Endothelial cell of umbilical vein (primary cell): ENCODE data around the gene MAJIN. TPM values are rescaled to one million over a fixed set of nuclear protein-coding genes. Genes with fewer than 3 reads are reported as not detected.

Experiments
- BruUV-seq: library from RNA; stranded (reverse); fragments of 400-500 nt; replicated peaks from 2 replicates; lab custom pipeline; 2021; lab: Mats Ljungman, UMichigan
- CTCF ChIA-PET: fragments of 300-600, 350-600 bp; sonication (Branson Sonifier 250); formaldehyde crosslinking; loops from one replicate; lab custom pipeline; 2021; ENCODE audit warnings: antibody characterized with exemption, inconsistent platforms; lab: Charles Lee
- POLR2A ChIA-PET: fragments of 300-600, 350-600 bp; sonication (Branson Sonifier 250); formaldehyde crosslinking; loops from one replicate; lab custom pipeline; 2021; ENCODE audit warnings: antibody characterized with exemption, inconsistent platforms; lab: Charles Lee
- DNase-seq: peaks from one replicate; pipeline ENCODE4 v3.0.0-alpha.2; 2011; ENCODE audit warnings: low read depth, low spot score
- FAIRE-seq: peaks from 2 replicates; lab custom pipeline; 2011; peaks lifted over from hg19 to GRCh38; lab: Jason Lieb, UNC
- H2AFZ ChIP-seq: 2 replicates; pipeline ENCODE4 v1.6.0; 2012; ENCODE audit warnings: low read depth, low read length, control low read depth, inconsistent platforms
- H3K27ac ChIP-seq: 2 replicates; pipeline ENCODE4 v1.5.1; 2011; ENCODE audit warnings: low read depth, mild to moderate bottlenecking, control low read depth, low read length, moderate library complexity; ENCODE audit not compliant: insufficient read depth
- H3K27me3 ChIP-seq, 2 experiments: 2 replicates each; pipeline versions ENCODE4 v1.6.0 to v1.6.1; 2011; ENCODE audit warnings: low read length in 2 of 2, mixed read lengths in 1 of 2; ENCODE audit not compliant: control insufficient read depth in 2 of 2, insufficient read depth in 2 of 2
- H3K36me3 ChIP-seq, 2 experiments: 2 replicates in 1 of 2; 3 replicates in 1 of 2; pipeline ENCODE4 v1.5.1; 2011; ENCODE audit warnings: low read length in 2 of 2, mild to moderate bottlenecking in 1 of 2, moderate library complexity in 1 of 2; ENCODE audit not compliant: control insufficient read depth in 2 of 2, insufficient read depth in 2 of 2; ENCODE audit errors: extremely low read depth in 1 of 2
- H3K4me1 ChIP-seq: 3 replicates; pipeline ENCODE4 v1.5.1; 2011; ENCODE audit warnings: mild to moderate bottlenecking, low read length; ENCODE audit not compliant: control insufficient read depth, insufficient read depth; ENCODE audit errors: extremely low read depth
- H3K4me2 ChIP-seq: 2 replicates; pipeline ENCODE4 v1.6.1; 2011; ENCODE audit warnings: low read length, control low read depth, mixed read lengths; ENCODE audit not compliant: insufficient read depth
- H3K4me3 ChIP-seq, 3 experiments: fragments of 200-600 bp in 1 of 3; sonication (generic), shearing (Covaris generic) in 1 of 3; replicated peaks in 1 of 3; 2 replicates each; pipeline ENCODE4 v1.5.1; 2011 to 2016; ENCODE audit warnings: control low read depth in 3 of 3, low read length in 3 of 3, mild to moderate bottlenecking in 2 of 3, inconsistent platforms in 1 of 3, low read depth in 1 of 3, moderate library complexity in 1 of 3; ENCODE audit not compliant: insufficient read depth in 1 of 3
- H3K79me2 ChIP-seq: 2 replicates; pipeline ENCODE4 v1.6.0; 2012; ENCODE audit warnings: low read length, inconsistent platforms; ENCODE audit not compliant: control insufficient read depth, insufficient read depth
- H3K9ac ChIP-seq: replicated peaks from 2 replicates; pipeline ENCODE3; 2011; ENCODE audit warnings: low read length, control low read depth; ENCODE audit not compliant: insufficient read depth; ENCODE audit errors: extremely low read depth
- H3K9me1 ChIP-seq: replicated peaks from 3 replicates; pipeline ENCODE4 v1.6.0; 2011; ENCODE audit warnings: mild to moderate bottlenecking, low read length; ENCODE audit not compliant: control insufficient read depth, insufficient read depth; ENCODE audit errors: extremely low read depth
- H3K9me3 ChIP-seq: replicated peaks from 2 replicates; pipeline ENCODE4 v1.5.1; 2012; ENCODE audit warnings: low read length, inconsistent platforms; ENCODE audit not compliant: control insufficient read depth, insufficient read depth
- H4K20me1 ChIP-seq: replicated peaks from 2 replicates; pipeline ENCODE3; 2011; ENCODE audit warnings: mild to moderate bottlenecking, low read length; ENCODE audit not compliant: control insufficient read depth, insufficient read depth; ENCODE audit errors: extremely low read depth
- EZH2 ChIP-seq: IDR thresholded peaks from 2 replicates; pipeline ENCODE4 v1.6.1; 2012; ENCODE audit warnings: borderline replicate concordance, low read depth, mild to moderate bottlenecking, moderate library complexity, low read length, inconsistent platforms; ENCODE audit not compliant: severe bottlenecking
- FOS ChIP-seq: IDR thresholded peaks from 2 replicates; pipeline ENCODE4 v1.6.1; 2011; ENCODE audit warnings: mild to moderate bottlenecking, low read length, moderate library complexity, borderline replicate concordance; ENCODE audit not compliant: insufficient read depth
- GATA2 ChIP-seq: IDR thresholded peaks from 2 replicates; pipeline ENCODE4 v1.7.0; 2011; ENCODE audit warnings: low read depth, mild to moderate bottlenecking, moderate library complexity, mixed read lengths, low read length; ENCODE audit not compliant: insufficient read length, insufficient read depth
- JUN ChIP-seq: IDR thresholded peaks from 2 replicates; pipeline ENCODE4 v1.6.1; 2011; ENCODE audit warnings: borderline replicate concordance, low read depth; ENCODE audit not compliant: insufficient read length, insufficient read depth
- POLR2A ChIP-seq: IDR thresholded peaks from 2 replicates; pipeline ENCODE4 v1.6.1; 2012; ENCODE audit warnings: low read depth, mild to moderate bottlenecking, control low read depth, low read length
- POLR2AphosphoS5 ChIP-seq: IDR thresholded peaks from 2 replicates; pipeline ENCODE4 v1.6.1; 2012; ENCODE audit warnings: low read depth, mild to moderate bottlenecking, control low read depth, low read length, moderate library complexity; ENCODE audit not compliant: insufficient read depth
- dilution Hi-C: fragments of 300-500 bp; cut with MboI; formaldehyde crosslinking; loops from one replicate; pipeline ENCODE4 v1.15.0; 2019; ENCODE audit warnings: low sequenced_read_pairs; ENCODE audit not compliant: extremely low pct_ligation_motif_present
- intact Hi-C: fragments of 100-400 bp; cut with micrococcal nuclease; formaldehyde crosslinking; loops from one replicate; pipeline ENCODE4 v1.10.0; 2022
- polyA plus RNA-seq, 4 experiments: library from polyadenylated mRNA; depleted of rRNA in 3 of 4; stranded (reverse) in 3 of 4; unstranded in 1 of 4; fragments of >200 nt; gene quantifications; 2 replicates each; pipeline versions ENCODE4 v1.2.1 to v1.2.3, GENCODE V29; 2011 to 2012; ENCODE audit warnings: missing spikeins in 1 of 4
- total RNA-seq: library from RNA; stranded (reverse); gene quantifications from 2 replicates; pipeline ENCODE4 v1.2.3, GENCODE V29; 2021

MAJIN gene
- total and polyA plus RNA-seq, 2 donors (not counting 3 experiments of a cell fraction or from before 2014, with no cell fraction given), result 0.07 TPM; not detected in 1

- ChIA-PET POLR2A (no interaction called here), CTCF (no interaction called here)
- H4K20me1 ChIP-seq, result no peaks in the 10 kb centered on the region
- no peaks in the 10 kb centered on the region for H3K9me1 ChIP-seq
- no peak overlapping the region for H2AFZ ChIP-seq
- dilution Hi-C loops, result no loop called here
- intact Hi-C loops, result no loop called here
- no TSS peak for BruUV-seq
- H3K4me1 ChIP-seq, result no peaks in the 10 kb centered on the region
- no peak overlapping the region for H3K4me3 ChIP-seq
- no peaks in the 10 kb centered on the region for H3K9me3 ChIP-seq
- FAIRE-seq (no peak), DNase-seq (no peak)
- no peak overlapping the region for H3K9ac ChIP-seq
- H3K36me3 ChIP-seq, result peaks cover 1 to 61% of the 10 kb centered on the region in 2 experiments
- H3K27ac ChIP-seq, result no peak overlapping the region
- H3K79me2 ChIP-seq, result no peaks in the 10 kb centered on the region
- TF ChIP-seq POLR2A, result no peak
- TF ChIP-seq JUN, result no peak
- TF ChIP-seq GATA2, result no peak
- no peaks in the 10 kb centered on the region for H3K27me3 ChIP-seq
- no peak overlapping the region for H3K4me2 ChIP-seq
Observed at GRCh38 chr11:64905516-64906313, 66.2 kb downstream of the MAJIN start.

GRCh38 chr11:64903291-64903833, 68.5 kb downstream of the MAJIN start:
- intact Hi-C loops, result no loop called here
- Histone ChIP-seq H3K4me2 (no peak overlapping the region), H3K4me3 (no peak overlapping the region), H3K27me3 (no peaks in the 10 kb centered on the region), H4K20me1 (no peaks in the 10 kb centered on the region), H2AFZ (no peak overlapping the region), H3K79me2 (no peaks in the 10 kb centered on the region), H3K27ac (no peak overlapping the region), H3K9me1 (no peaks in the 10 kb centered on the region), H3K9ac (no peak overlapping the region), H3K9me3 (no peaks in the 10 kb centered on the region), H3K4me1 (no peaks in the 10 kb centered on the region), H3K36me3 (peaks cover 0 to 49% of the 10 kb centered on the region in 2 experiments)
- POLR2A ChIA-PET, result no interaction called here
- TF ChIP-seq GATA2, result no peak
- TF ChIP-seq POLR2A, result no peak
- TF ChIP-seq JUN, result no peak
- no peak for TF ChIP-seq EZH2
- no peak for TF ChIP-seq FOS
- TF ChIP-seq POLR2AphosphoS5, result no peak
- dilution Hi-C loops, result no loop called here
- CTCF ChIA-PET, result no interaction called here
- no peak for FAIRE-seq
- no TSS peak for BruUV-seq
- DNase-seq, result no peak
